Lower leg skin (tissue), 3 donors: Measurements from ENCODE around the gene PLAC8L1.

Experiments used
- CTCF ChIP-seq, 3 donors: fragments of 450-650 bp; IDR thresholded peaks; one replicate each; pipeline ENCODE4 v1.5.1; 2016; ENCODE audit warnings: antibody characterized with exemption in 3 of 3, mild to moderate bottlenecking in 3 of 3, moderate library complexity in 2 of 3
- POLR2A ChIP-seq, 2 donors: fragments of 450-650 bp; IDR thresholded peaks; one replicate each; pipeline ENCODE4 v1.6.1; 2016 to 2017; ENCODE audit warnings: antibody characterized with exemption in 2 of 2, mild to moderate bottlenecking in 1 of 2, moderate library complexity in 1 of 2

- TF ChIP-seq CTCF (IDR thresholded peaks at IDR 0.05) (no peak), POLR2A (IDR thresholded peaks at IDR 0.05) (no peak)
These were observed 26.8 kb downstream of the PLAC8L1 start for GRCh38 chr5:146078566-146078965.
